ENCODE data around the gene GAD2.

Gene GAD2

DNA sequence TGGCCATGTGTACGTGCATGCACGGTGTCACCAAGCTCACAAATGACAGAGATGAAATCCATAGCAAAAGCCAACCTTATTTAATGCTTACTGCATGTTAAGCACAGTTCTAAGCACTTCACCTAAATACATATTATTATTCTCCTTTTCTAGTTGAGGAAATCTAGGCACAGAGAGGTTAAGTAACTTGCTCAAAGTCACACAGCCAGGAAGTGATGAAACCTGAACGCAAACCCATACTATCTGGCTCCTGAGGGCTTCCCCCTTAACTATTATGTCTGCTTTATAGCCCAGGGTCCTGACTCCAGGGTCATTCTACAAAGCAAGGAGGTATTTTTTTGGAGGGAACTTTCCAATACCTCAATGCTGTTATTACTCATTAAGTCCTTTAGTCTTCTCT, 61.7 kb downstream of the GAD2 start:
- Histone ChIP-seq H3K4me3 (ENCODE audit: low read length) (no peak overlapping the region), H3K27me3 (ENCODE audit: control insufficient read depth, insufficient read depth, low read length) (no peaks in the 10 kb centered on the region), H3K9ac (ENCODE audit: low read depth, low read length) (no peak overlapping the region), H3K9me3 (replicated peaks; ENCODE audit: low read length) (peaks cover 12% of the 10 kb centered on the region), H3K4me2 (ENCODE audit: low read length) (no peak overlapping the region), H3K36me3 (ENCODE audit: insufficient read depth, low read length) (no peaks in the 10 kb centered on the region), H3K4me1 (ENCODE audit: control insufficient read depth, insufficient read depth, low read length) (no peaks in the 10 kb centered on the region)

DNA sequence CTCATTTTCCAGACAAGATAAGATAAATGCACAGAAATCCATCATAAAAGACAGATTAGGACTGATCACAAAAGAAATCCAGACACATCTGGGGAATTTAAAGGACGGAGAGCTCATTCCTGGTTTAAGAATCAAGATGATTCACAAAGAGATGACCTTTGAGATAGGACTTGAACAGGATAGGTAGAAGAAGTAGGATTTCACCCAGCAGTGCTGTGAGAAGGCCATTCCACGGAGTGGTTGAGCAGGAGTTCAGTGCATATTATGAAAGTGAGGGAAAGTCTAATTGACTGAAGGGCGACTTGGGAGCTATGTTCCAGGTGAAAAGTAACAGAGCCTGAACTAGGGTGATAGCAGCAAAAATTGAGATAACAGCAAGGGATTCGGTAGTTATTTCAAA, 73.7 kb downstream of the GAD2 start:
- H3K9me3 ChIP-seq (replicated peaks; ENCODE audit: low read length): peaks cover 16% of the 10 kb centered on the region
- H3K9ac ChIP-seq (ENCODE audit: low read depth, low read length): no peak overlapping the region
- H3K4me3 ChIP-seq (ENCODE audit: low read length): no peak overlapping the region
- no peaks in the 10 kb centered on the region for H3K4me1 ChIP-seq (ENCODE audit: control insufficient read depth, insufficient read depth, low read length)
- H3K27me3 ChIP-seq (ENCODE audit: control insufficient read depth, insufficient read depth, low read length): no peaks in the 10 kb centered on the region
- H3K36me3 ChIP-seq (ENCODE audit: insufficient read depth, low read length): no peaks in the 10 kb centered on the region
- H3K4me2 ChIP-seq (ENCODE audit: low read length): no peak overlapping the region

DNA sequence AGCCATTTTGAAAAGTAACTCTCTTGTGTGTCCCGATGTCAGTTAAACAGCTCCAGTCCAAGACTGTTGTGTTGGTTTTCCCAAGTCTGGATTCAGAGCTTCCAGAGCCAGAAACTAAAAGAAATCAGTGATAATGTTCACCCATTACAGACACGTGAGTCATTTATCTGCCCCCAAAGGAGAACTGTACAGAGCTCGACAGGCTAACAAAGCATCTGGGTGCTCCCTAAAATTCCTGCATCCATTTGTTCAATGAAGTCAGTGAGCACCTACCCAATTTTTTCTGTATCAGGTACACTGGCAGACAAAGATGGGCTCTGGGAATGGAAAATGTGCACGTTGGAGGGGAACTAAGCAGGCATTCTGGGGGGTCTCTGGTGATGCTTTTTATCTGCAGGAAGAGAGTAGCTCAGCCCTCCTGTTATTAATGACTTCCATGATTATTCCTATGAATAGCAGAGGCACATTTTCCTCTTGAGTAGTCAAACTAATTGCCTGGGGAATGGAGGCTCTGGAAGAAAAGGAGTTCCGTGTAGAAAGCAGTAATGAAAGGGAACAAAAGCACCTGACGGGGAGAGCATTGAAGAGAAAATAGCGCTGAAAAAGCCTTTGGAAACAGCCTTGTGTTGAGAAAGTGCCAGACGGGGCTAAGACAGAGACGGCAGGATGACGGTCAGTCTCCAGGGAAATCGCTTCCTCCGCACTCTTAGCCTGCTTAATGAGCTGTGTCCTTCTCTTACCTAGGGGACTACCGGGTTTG, 75.3 kb downstream of the GAD2 start:
- Histone ChIP-seq H3K4me3 (ENCODE audit: low read length) (no peak overlapping the region), H3K27me3 (ENCODE audit: control insufficient read depth, insufficient read depth, low read length) (no peaks in the 10 kb centered on the region), H3K4me1 (ENCODE audit: control insufficient read depth, insufficient read depth, low read length) (no peaks in the 10 kb centered on the region), H3K36me3 (ENCODE audit: insufficient read depth, low read length) (no peaks in the 10 kb centered on the region), H3K4me2 (ENCODE audit: low read length) (no peak overlapping the region), H3K9me3 (replicated peaks; ENCODE audit: low read length) (peaks cover 16% of the 10 kb centered on the region), H3K9ac (ENCODE audit: low read depth, low read length) (no peak overlapping the region)

DNA sequence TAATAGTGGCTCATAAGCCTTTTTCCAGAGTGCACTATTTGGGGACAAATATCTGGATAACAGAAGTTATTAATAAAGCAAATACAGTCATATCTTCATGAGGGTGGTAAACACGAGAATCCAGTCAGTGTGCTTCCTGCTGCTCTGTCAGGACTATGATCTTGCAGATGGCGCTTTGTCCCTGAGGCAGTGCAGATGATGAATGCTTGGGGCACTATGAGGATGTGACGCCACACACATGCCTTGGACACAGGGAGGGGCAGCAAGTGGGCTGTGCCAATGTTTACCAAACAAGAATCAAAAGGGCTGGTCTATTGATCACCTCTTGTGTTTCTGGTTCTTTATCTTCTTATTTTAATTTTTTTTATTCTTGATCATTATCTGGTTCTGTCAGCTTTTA, 79.8 kb downstream of the GAD2 start:
- Histone ChIP-seq H3K4me3 (ENCODE audit: low read length) (no peak overlapping the region), H3K36me3 (ENCODE audit: insufficient read depth, low read length) (no peaks in the 10 kb centered on the region), H3K9me3 (replicated peaks; ENCODE audit: low read length) (peaks cover 14% of the 10 kb centered on the region), H3K9ac (ENCODE audit: low read depth, low read length) (no peak overlapping the region), H3K4me2 (ENCODE audit: low read length) (no peak overlapping the region), H3K27me3 (ENCODE audit: control insufficient read depth, insufficient read depth, low read length) (no peaks in the 10 kb centered on the region), H3K4me1 (ENCODE audit: control insufficient read depth, insufficient read depth, low read length) (no peaks in the 10 kb centered on the region)

DNA sequence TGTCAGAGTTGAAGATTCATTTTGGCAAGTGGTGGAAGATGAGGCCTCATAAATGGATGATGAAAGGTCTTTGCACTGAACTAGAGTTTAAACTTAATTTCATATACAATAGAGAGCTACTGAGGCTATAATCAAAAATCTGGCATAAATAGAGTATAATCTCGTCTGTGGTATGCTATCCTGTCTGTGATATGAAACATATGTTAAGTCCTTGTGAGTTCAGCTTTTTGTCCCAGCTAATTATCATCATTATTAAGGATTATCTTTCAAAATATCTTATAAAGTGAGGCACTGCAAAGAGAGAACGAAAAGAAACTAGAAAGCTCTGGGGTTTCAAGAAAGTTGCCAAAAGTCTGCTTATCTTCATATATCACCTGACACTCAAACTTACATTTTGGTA, 83.4 kb downstream of the GAD2 start:
- H3K4me1 ChIP-seq (ENCODE audit: control insufficient read depth, insufficient read depth, low read length): no peaks in the 10 kb centered on the region
- H3K36me3 ChIP-seq (ENCODE audit: insufficient read depth, low read length): no peaks in the 10 kb centered on the region
- H3K4me3 ChIP-seq (ENCODE audit: low read length): no peak overlapping the region
- H3K9me3 ChIP-seq (replicated peaks; ENCODE audit: low read length): peaks cover 3% of the 10 kb centered on the region
- no peak overlapping the region for H3K4me2 ChIP-seq (ENCODE audit: low read length)
- no peak overlapping the region for H3K9ac ChIP-seq (ENCODE audit: low read depth, low read length)
- no peaks in the 10 kb centered on the region for H3K27me3 ChIP-seq (ENCODE audit: control insufficient read depth, insufficient read depth, low read length)

DNA sequence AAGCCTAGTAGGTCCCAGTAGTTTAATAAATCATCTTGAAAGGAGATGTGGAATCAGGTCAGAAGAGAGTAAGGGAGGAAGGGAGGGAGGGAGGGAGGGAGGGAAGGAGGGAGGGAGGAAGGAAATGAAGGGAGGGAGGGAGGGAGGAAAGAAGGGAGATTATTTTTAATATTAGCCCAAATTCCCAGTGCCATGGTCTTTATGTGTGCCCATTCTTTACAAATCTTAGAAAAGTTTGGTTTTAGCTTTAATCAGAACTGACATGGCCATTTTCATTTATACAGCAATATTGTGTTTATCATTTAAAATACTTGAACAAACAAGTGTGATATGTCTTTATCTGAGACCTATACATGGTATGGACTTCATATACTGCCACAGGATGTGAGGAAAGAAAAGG, 86.8 kb downstream of the GAD2 start:
- Histone ChIP-seq H3K4me3 (ENCODE audit: low read length) (no peak overlapping the region), H3K9me3 (replicated peaks; ENCODE audit: low read length) (no peaks in the 10 kb centered on the region), H3K9ac (ENCODE audit: low read depth, low read length) (no peak overlapping the region), H3K4me1 (ENCODE audit: control insufficient read depth, insufficient read depth, low read length) (no peaks in the 10 kb centered on the region), H3K36me3 (ENCODE audit: insufficient read depth, low read length) (no peaks in the 10 kb centered on the region), H3K27me3 (ENCODE audit: control insufficient read depth, insufficient read depth, low read length) (no peaks in the 10 kb centered on the region), H3K4me2 (ENCODE audit: low read length) (no peak overlapping the region)

DNA sequence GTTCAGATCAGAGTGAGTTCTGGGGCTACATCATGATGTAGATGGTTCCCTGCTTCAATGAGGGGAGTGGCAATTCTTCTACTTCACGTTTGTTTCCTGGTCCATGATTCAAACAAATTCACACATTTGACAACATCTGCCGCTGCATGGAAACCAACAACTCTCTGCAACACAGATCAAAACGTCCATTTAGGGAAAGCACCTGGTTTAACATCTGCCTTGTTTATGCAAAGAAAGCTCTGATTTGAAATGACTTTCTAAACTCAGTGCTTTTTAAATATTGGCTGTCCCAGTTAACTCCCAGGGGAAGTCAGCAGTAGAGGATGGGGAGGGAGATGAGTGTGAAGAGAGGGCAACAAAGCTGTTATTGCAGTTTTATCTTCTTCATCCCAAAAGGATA, 93.8 kb downstream of the GAD2 start:
- Histone ChIP-seq H3K9ac (ENCODE audit: low read depth, low read length) (no peak overlapping the region), H3K4me1 (ENCODE audit: control insufficient read depth, insufficient read depth, low read length) (no peaks in the 10 kb centered on the region), H3K27me3 (ENCODE audit: control insufficient read depth, insufficient read depth, low read length) (no peaks in the 10 kb centered on the region), H3K4me3 (ENCODE audit: low read length) (no peak overlapping the region), H3K9me3 (replicated peaks; ENCODE audit: low read length) (no peaks in the 10 kb centered on the region), H3K36me3 (ENCODE audit: insufficient read depth, low read length) (no peaks in the 10 kb centered on the region), H3K4me2 (ENCODE audit: low read length) (no peak overlapping the region)

DNA sequence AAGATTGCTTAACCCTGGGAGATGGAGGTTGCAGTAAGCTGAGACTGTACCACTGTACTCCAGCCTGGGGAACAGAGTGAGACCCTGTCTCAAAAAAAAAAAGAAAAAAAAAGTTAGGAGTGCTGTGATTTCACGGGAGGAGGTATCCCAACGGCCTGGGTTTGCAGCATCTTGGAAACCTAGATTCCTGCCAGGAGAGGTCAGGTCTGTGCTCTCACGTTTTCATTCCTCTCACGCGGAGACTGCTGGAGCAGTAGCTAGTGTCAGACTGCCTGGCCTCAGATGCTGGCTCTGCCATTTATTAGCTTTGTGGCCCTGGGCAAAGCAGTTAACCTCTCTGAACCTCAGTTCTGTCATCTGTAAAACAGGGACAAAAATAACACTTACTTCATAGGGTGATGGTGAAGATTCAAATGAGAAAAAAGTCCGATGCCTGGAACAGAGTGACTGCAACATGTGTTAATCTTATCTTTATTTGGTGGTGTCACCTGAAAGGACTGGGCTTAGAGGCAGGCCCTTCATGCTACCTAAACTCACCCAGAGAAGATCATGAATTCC, 94.9 kb downstream of the GAD2 start:
- Histone ChIP-seq H3K4me1 (ENCODE audit: control insufficient read depth, insufficient read depth, low read length) (no peaks in the 10 kb centered on the region), H3K9me3 (replicated peaks; ENCODE audit: low read length) (peaks cover 4% of the 10 kb centered on the region), H3K27me3 (ENCODE audit: control insufficient read depth, insufficient read depth, low read length) (no peaks in the 10 kb centered on the region)

DNA sequence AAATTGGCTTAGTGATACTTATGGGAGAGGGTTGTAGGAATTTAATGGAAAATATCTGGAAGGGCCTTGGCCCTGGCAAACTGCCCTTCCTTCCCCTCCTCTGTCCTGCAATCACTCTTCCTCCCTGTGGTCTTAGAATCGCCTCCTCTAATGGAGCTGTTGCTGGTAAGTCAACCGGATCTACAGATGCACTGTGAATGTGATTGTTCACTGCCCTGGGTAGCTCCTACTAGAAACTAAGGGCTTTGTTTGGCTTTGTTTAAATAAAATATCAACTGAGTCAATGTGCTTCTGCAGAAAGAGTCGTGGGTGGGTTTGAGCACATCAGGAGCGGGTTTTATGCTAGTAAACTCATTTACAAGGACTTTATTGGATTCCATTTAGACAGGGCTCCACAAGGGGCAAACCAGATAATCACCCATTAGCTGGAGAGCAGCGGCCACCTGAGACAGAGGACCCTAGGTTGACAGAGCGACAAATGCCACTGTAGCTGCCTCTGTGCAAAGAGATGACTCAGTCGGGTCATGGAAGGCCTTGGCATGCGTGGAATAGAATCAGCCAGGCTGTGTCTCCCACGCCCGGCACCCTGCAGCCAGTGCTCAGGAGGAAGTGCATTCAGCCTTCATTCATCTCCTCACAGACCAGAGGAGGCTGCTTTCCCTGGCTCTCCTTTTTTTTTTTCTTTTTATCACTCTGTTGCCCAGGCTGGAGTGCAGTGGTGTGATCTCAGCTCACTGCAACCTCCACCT, 97.9 kb downstream of the GAD2 start:
- Histone ChIP-seq H3K9me3 (replicated peaks; ENCODE audit: low read length) (peaks cover 7% of the 10 kb centered on the region), H3K4me1 (ENCODE audit: control insufficient read depth, insufficient read depth, low read length) (no peaks in the 10 kb centered on the region)

More for the DNA sequence above, 94.9 kb downstream of the GAD2 start:
- Histone ChIP-seq H3K9ac (ENCODE audit: low read depth, low read length) (no peak overlapping the region), H3K4me2 (ENCODE audit: low read length) (no peak overlapping the region), H3K4me3 (ENCODE audit: low read length) (no peak overlapping the region), H3K36me3 (ENCODE audit: insufficient read depth, low read length) (no peaks in the 10 kb centered on the region)

DNA sequence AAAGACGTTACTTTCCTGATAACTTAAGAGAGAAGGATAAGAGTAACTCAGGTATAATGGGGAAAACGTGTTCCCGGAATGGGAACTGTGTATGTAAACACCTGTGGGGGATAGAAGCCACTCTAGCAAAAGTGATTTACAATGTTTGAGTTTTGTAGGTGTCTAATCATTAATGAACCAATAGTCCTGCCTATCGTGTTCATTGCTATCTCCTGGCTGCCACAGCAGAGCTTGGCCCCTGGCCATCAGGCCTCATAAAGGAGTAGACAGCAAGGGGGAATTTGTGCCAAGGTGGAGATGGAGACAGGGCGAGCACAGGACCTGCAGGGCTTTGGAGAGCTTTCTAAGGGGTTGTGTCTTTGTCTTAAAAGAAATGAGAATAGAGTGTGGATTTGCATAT, 102.1 kb downstream of the GAD2 start:
- no peaks in the 10 kb centered on the region for H3K36me3 ChIP-seq (ENCODE audit: insufficient read depth, low read length)
- H3K9ac ChIP-seq (ENCODE audit: low read depth, low read length): no peak overlapping the region
- H3K4me1 ChIP-seq (ENCODE audit: control insufficient read depth, insufficient read depth, low read length): no peaks in the 10 kb centered on the region
- H3K27me3 ChIP-seq (ENCODE audit: control insufficient read depth, insufficient read depth, low read length): no peaks in the 10 kb centered on the region
- no peak overlapping the region for H3K4me3 ChIP-seq (ENCODE audit: low read length)
- peaks cover 7% of the 10 kb centered on the region for H3K9me3 ChIP-seq (replicated peaks; ENCODE audit: low read length)
- H3K4me2 ChIP-seq (ENCODE audit: low read length): no peak overlapping the region

More for the DNA sequence above, 97.9 kb downstream of the GAD2 start:
- no peak overlapping the region for H3K9ac ChIP-seq (ENCODE audit: low read depth, low read length)
- no peak overlapping the region for H3K4me2 ChIP-seq (ENCODE audit: low read length)
- H3K27me3 ChIP-seq (ENCODE audit: control insufficient read depth, insufficient read depth, low read length): no peaks in the 10 kb centered on the region
- H3K4me3 ChIP-seq (ENCODE audit: low read length): no peak overlapping the region
- H3K36me3 ChIP-seq (ENCODE audit: insufficient read depth, low read length): no peaks in the 10 kb centered on the region

DNA sequence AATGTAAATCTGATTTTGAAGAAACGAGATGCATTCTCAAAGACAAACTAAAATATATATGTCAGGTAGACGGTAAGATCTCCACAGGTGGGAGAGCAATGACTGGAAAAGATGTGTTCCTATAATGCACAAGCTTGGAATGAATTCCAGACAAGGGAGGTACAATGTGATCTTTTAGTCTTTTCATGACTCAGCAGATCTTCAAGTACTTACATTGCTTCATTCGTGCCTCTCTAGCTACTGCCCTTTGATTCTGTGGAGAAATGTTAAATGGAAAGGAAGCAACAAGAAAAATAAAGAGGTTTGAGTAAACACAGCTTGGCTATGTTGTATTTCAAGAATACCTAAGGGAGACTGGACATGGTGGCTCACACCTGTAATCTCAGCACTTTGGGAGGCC, 106.6 kb downstream of the GAD2 start:
- H3K27me3 ChIP-seq (ENCODE audit: control insufficient read depth, insufficient read depth, low read length): no peaks in the 10 kb centered on the region
- no peaks in the 10 kb centered on the region for H3K4me1 ChIP-seq (ENCODE audit: control insufficient read depth, insufficient read depth, low read length)
- no peak overlapping the region for H3K4me2 ChIP-seq (ENCODE audit: low read length)
- no peak overlapping the region for H3K4me3 ChIP-seq (ENCODE audit: low read length)
- no peak overlapping the region for H3K9ac ChIP-seq (ENCODE audit: low read depth, low read length)
- H3K36me3 ChIP-seq (ENCODE audit: insufficient read depth, low read length): no peaks in the 10 kb centered on the region
- no peaks in the 10 kb centered on the region for H3K9me3 ChIP-seq (replicated peaks; ENCODE audit: low read length)

Data from skeletal muscle satellite cell (primary cell).